ENCODE results near the gene CCDC60.

The CCDC60 gene

GRCh38 chr12:119468296-119468695 lies 133.8 kb downstream of the CCDC60 start:
- Histone ChIP-seq H3K27me3 (ENCODE audit: control insufficient read depth, low read length) (peaks cover 3% of the 10 kb centered on the region; the same call in 1 of the 2 replicates), H3F3A (ENCODE audit: control insufficient read depth, insufficient read depth) (no peaks in the 10 kb centered on the region), H3K4me2 (ENCODE audit: low read length) (no peak overlapping the region), H3K79me2 (ENCODE audit: control insufficient read depth, low read length) (no peaks in the 10 kb centered on the region), H3K4me1 (ENCODE audit: control insufficient read depth, low read length) (no peaks in the 10 kb centered on the region), H3K9me3 (ENCODE audit: control insufficient read depth, insufficient read depth, low read length) (no peaks in the 10 kb centered on the region), H3K4me3 (ENCODE audit: low read length) (no peak overlapping the region), H4K20me1 (ENCODE audit: control insufficient read depth, insufficient read depth, low read depth, low read length) (no peaks in the 10 kb centered on the region), H3K36me3 (ENCODE audit: control insufficient read depth, low read length) (no peaks in the 10 kb centered on the region), H3K9me2 (replicated peaks; ENCODE audit: control insufficient read depth, low read length) (no peaks in the 10 kb centered on the region), H3K27ac (ENCODE audit: low read depth, low read length) (no peak overlapping the region)
- TF ChIP-seq CTCF (IDR thresholded peaks at IDR 0.05; ENCODE audit: low read depth, low read length, poor library complexity, severe bottlenecking): no peak

GRCh38 chr12:119475650-119476049 lies 141.1 kb downstream of the CCDC60 start:
- no peak for TF ChIP-seq CTCF (IDR thresholded peaks at IDR 0.05; ENCODE audit: low read depth, low read length, poor library complexity, severe bottlenecking)
- TF ChIP-seq EZH2phosphoT487 (IDR thresholded peaks at IDR 0.05; ENCODE audit: borderline replicate concordance, low read length): no peak
- Histone ChIP-seq H3K9me2 (replicated peaks; ENCODE audit: control insufficient read depth, low read length) (no peaks in the 10 kb centered on the region), H3K9me3 (ENCODE audit: control insufficient read depth, insufficient read depth, low read length) (no peaks in the 10 kb centered on the region)

GRCh38 chr12:119476951-119477350 lies 142.4 kb downstream of the CCDC60 start:
- H3K4me1 ChIP-seq (ENCODE audit: control insufficient read depth, low read length): no peaks in the 10 kb centered on the region
- H3K4me3 ChIP-seq (ENCODE audit: low read length): no peak overlapping the region
- no peak overlapping the region for H3K27ac ChIP-seq (ENCODE audit: low read depth, low read length)
- H3K79me2 ChIP-seq (ENCODE audit: control insufficient read depth, low read length): no peaks in the 10 kb centered on the region
- no peaks in the 10 kb centered on the region for H4K20me1 ChIP-seq (ENCODE audit: control insufficient read depth, insufficient read depth, low read depth, low read length)
- H3K27me3 ChIP-seq (ENCODE audit: control insufficient read depth, low read length): no peaks in the 10 kb centered on the region; the same call in 1 of the 2 replicates
- no peaks in the 10 kb centered on the region for H3K9me3 ChIP-seq (ENCODE audit: control insufficient read depth, insufficient read depth, low read length)
- TF ChIP-seq EZH2phosphoT487 (IDR thresholded peaks at IDR 0.05; ENCODE audit: borderline replicate concordance, low read length) (no peak), CTCF (IDR thresholded peaks at IDR 0.05; ENCODE audit: low read depth, low read length, poor library complexity, severe bottlenecking) (no peak)
- H3K4me2 ChIP-seq (ENCODE audit: low read length): no peak overlapping the region
- H3K9me2 ChIP-seq (replicated peaks; ENCODE audit: control insufficient read depth, low read length): no peaks in the 10 kb centered on the region
- no peaks in the 10 kb centered on the region for H3F3A ChIP-seq (ENCODE audit: control insufficient read depth, insufficient read depth)
- H3K36me3 ChIP-seq (ENCODE audit: control insufficient read depth, low read length): no peaks in the 10 kb centered on the region

More at GRCh38 chr12:119475650-119476049, 141.1 kb downstream of the CCDC60 start:
- H3K27ac ChIP-seq (ENCODE audit: low read depth, low read length): no peak overlapping the region
- H3K4me2 ChIP-seq (ENCODE audit: low read length): no peak overlapping the region
- H3K4me3 ChIP-seq (ENCODE audit: low read length): no peak overlapping the region
- no peaks in the 10 kb centered on the region for H3F3A ChIP-seq (ENCODE audit: control insufficient read depth, insufficient read depth)
- H4K20me1 ChIP-seq (ENCODE audit: control insufficient read depth, insufficient read depth, low read depth, low read length): no peaks in the 10 kb centered on the region
- no peaks in the 10 kb centered on the region for H3K4me1 ChIP-seq (ENCODE audit: control insufficient read depth, low read length)
- no peaks in the 10 kb centered on the region for H3K79me2 ChIP-seq (ENCODE audit: control insufficient read depth, low read length)
- H3K36me3 ChIP-seq (ENCODE audit: control insufficient read depth, low read length): no peaks in the 10 kb centered on the region
- H3K27me3 ChIP-seq (ENCODE audit: control insufficient read depth, low read length): peaks cover 3% of the 10 kb centered on the region; the same call in 1 of the 2 replicates

Data from DOHH2 (cell line).